C4-2B (cell line): Measurements from ENCODE around the gene DEF6.

Source experiments
- H3K27ac ChIP-seq: fragments of 450-650 bp; 2 replicates; pipeline ENCODE4 v1.5.1; 2017
- CTCF ChIP-seq: fragments of 450-650 bp; conservative IDR thresholded peaks from 2 replicates; pipeline ENCODE4 v1.5.1; 2017; ENCODE audit warnings: mild to moderate bottlenecking
- ZFX ChIP-seq: fragments of 450-650 bp; IDR thresholded peaks from 2 replicates; pipeline ENCODE4 v1.6.1; 2017

Gene DEF6

GRCh38 chr6:35360349-35361138, 62.9 kb downstream of the DEF6 start:
- no peak for TF ChIP-seq CTCF
- no peak for TF ChIP-seq ZFX
- peak overlapping the region; percentile 21 for H3K27ac ChIP-seq

GRCh38 chr6:35362200-35362599, 64.6 kb downstream of the DEF6 start:
- TF ChIP-seq CTCF (no peak), ZFX (no peak)
- no peak overlapping the region for H3K27ac ChIP-seq

DNA sequence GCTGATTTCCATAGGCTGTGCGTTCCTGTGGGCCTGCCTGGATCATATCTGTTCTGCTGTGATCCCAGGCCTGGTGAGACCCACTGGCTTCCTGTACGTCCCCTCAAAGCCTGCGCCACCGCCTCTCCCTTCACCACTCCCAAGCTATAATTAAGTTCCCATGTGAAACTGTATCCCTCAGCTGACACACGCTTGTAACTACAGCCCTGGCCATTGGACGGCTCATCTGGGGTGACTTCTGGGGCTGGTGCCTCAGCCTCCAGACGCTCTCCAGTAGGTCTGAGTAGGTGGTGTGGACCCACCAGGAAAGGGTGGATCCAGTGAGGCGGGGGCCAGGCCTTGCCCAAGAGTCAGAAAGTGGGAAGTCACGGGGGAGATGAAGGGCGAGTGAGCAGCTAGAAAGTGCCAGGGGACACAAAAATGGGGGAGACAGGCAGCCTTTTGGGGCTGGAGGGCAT, 65.7 kb downstream of the DEF6 start:
- no peak overlapping the region for H3K27ac ChIP-seq

GRCh38 chr6:35365594-35366203, 68.1 kb downstream of the DEF6 start:
- TF ChIP-seq CTCF, result no peak
- TF ChIP-seq ZFX, result no peak
- H3K27ac ChIP-seq, result no peak overlapping the region

More for the DNA sequence above, 65.7 kb downstream of the DEF6 start:
- TF ChIP-seq ZFX (no peak), CTCF (no peak)

DNA sequence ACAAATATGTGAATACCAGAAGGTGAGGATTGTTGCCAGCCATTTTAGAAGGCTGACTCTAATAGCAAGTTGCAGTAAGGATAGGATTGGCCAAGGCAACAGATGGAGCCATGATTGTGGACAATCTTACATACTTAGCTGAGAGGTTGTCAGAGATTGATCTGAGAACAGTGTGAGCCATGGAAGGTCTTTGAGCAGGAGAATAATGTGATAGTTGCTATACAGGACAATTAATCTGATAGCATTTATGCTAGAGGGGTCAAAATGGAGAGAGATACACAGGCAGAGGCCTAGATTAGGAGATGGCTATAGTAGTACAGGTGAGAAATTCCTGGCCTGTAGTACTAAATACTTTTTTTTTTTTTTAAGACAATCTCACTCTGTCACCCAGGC, 68.6 kb downstream of the DEF6 start:
- no peak overlapping the region for H3K27ac ChIP-seq
- no peak for TF ChIP-seq ZFX
- no peak for TF ChIP-seq CTCF

DNA sequence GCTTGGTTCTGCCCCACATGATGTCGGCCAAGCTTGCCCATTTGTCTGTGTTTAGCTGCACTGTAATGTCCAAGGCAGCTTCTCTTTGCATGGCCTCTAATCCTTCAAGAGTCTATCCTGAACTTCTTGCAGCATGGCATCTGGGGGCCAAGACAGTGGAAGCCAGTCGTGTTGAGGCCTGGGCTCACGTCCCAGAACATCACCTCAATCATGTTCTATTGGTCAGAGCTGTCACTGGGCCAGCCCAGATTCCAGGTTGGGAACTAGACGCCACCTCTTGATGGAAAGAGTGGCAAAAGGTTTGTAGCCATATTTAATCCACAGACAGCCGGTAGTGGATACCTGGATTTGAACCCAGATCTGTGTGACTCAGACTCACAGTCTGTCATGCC, 70.0 kb downstream of the DEF6 start:
- no peak for TF ChIP-seq ZFX
- no peak for TF ChIP-seq CTCF
- H3K27ac ChIP-seq, result peak overlapping the region; percentile 68

GRCh38 chr6:35368038-35368887, 70.6 kb downstream of the DEF6 start:
- peak overlapping the region; percentile 68 for H3K27ac ChIP-seq
- no peak for TF ChIP-seq ZFX
